ENCODE data around the gene DCAF8L2. TPM values are rescaled to one million over a fixed set of nuclear protein-coding genes. Genes with fewer than 3 reads are reported as not detected.
A peak's percentile ranks its signal among the peaks of the same experiment; 100 is the strongest.
"Not testable (repeated sequence)": the region's sequence is repeated elsewhere in the genome, so short reads cannot be mapped to it uniquely, and the experiment has no call there.

The DCAF8L2 gene
- total RNA-seq, 2 donors from 2014 or later = not detected

DNA sequence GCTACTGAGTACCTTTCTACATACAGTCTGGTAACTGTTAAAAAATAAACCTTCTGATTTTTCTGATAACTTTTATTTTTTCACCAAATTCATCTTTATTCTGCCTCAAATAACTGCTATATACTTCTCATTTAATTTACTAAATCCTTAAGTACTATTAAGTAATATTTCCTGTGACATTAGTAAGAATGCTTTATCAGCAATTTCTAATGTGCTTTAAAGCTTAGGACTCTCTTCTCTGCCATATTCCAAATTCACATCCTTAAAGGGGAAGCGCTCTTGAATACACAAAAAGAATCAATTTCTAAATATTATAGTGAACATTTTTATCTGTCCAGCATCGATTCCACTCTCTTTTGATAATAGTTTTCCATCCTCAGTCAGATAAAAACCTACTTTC is 81.1 kb downstream of the DCAF8L2 start:
- intact Hi-C loops (cut with DNase I) = no loop called here
- ATAC-seq (no peak), DNase-seq (no peak)

DNA sequence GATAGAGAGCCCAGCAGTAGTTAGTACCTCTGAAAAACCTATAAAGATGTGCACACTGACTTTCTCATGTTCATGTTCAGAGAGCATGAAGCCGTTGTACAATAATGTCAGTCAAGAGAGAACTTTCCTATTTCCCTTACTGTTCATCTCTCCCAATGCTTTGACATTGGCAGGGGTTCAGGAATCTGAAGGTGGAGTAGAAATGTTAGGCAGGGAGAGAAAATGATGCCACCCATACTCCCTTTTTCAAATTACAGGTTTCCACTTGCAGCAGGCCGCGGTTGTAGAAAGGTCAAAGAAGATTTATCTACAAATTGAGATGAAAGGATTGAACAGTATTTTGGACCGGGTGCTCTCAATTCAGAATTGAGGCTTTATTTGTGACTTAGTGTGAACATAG is 84.3 kb downstream of the DCAF8L2 start:
- intact Hi-C loops (cut with DNase I) = no loop called here
- DNase-seq (no peak), ATAC-seq (no peak)

DNA sequence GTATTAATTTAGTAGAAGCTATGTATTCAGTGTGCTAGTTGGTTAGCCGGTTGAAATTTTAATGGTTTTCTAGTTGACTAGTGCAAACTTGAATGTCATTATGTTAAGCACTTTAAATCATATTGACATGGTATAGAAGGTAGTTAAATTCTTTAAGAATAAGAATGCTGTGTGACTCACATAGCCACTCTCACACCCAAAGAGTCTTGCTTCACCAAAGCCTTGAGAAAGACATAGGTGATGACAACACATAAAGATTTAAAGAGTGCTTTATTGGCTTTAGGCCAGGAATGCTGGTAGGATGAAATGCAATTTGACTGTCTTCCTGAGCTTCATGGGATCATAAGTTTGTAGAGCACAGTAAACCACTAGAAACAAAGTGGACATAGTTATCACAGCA is 85.3 kb downstream of the DCAF8L2 start:
- intact Hi-C loops (cut with DNase I) = no loop called here
- no peak for DNase-seq
- ATAC-seq = no peak

DNA sequence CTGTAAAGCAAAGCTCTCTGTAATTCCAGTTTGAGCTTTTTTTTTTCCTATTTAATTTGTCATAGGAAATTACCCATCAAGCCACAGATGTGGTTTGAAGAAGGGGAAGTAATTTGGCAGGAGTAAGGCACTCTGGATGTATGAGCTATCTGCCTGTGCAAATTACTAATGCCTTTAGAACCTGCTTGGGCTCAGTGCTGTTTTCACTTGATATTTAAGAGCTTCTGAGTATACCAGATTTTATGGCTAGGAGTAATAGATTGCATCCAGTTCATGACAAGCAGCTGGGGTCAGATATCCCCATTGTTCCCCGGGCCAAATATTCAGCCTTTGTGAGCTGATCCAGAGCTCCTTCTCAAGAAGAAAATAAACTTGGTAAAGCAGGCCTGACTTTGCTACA is 89.1 kb downstream of the DCAF8L2 start:
- DNase-seq = no peak
- intact Hi-C loops (cut with DNase I) = no loop called here
- no peak for ATAC-seq

DNA sequence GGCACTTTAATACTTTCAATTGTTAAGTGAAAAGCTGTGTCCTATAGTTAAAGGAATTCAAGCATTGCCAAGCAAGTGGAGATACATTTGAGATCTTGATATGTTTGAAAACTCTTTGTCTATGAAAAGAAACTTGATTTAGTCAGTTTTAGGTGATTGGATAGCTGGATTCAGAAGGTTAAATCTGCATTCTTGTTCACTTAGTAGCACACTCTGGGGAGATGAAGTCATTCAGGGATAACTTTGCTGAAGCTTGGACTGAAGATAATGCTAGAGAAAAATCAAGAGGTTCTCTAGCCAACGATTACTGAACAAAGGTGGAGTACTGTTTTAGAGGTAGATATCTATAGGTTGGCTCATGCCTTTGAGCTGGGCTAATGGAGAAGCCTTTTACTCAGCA is 90.6 kb downstream of the DCAF8L2 start:
- ATAC-seq = peak in 1 of 2 donors; percentile 41
- intact Hi-C loops (cut with DNase I) = no loop called here
- DNase-seq = no peak

DNA sequence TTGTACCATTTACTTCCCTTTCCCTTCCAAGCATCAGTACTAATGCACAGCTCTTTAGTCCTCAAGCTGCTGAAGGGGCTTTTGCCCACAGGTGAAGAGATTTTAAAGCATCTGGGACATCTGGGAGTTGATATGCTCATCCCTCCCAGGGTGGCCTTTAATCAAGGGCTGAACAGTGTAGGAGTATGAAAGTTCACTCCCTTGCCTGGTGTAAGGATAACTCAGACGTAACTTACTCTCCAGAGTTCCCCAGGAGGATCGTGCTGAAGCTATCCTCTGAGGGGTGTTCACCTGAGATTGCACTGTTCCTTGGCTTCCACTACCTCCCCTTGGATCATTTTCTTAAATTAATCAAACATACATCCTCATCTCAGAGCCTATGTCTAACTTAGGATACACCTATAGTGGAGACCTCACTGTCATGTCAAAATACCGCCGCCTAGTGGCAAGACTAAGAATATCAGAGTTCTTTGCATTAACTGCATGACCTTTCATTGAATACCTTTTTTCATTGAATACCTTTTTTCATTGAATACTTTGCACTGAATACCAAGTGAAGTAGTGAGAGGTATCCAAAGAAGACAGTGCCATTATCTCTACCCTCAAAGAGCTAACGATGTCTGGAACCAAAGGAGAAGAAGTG is 93.5 kb downstream of the DCAF8L2 start:
- intact Hi-C loops (cut with DNase I); ATAC-seq; DNase-seq: not testable (repeated sequence)

DNA sequence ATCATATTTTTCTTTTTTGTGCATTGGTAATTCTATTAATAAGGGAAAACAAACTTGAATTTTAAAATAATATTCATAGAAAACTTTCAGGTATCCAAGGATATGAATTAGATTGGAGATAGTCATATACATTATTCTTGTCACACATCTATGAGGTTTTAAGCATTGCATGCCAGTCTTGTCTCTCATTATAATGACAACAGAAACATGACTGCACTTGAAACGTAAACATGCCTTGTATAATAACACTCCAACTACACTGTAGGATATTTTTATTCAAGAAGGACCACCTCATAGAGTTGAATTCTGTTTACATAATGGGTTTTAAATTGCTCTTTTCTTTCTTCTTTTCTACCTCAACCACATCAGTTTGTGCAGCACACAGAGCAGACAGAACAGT is 104.5 kb downstream of the DCAF8L2 start:
- intact Hi-C loops (cut with DNase I) = no loop called here
- no peak for ATAC-seq
- no peak for DNase-seq

DNA sequence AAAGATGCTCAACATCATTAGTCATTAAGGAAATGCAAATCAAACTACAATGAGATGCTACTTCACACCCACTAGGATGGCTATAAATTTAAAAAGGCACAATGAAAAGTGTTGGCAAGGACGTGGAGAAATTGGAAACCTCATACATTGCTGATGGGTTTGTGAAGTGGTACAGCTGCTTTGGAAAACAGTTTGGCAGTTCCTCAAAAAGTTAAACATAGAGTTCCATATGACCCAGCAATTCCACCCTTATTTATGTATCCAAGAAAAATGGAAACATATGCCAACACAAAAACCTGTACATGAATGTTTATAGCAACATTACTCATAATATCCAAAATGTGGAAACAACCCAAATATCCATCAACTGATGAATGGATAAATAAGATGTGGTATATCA is 116.4 kb downstream of the DCAF8L2 start:
- no peak for ATAC-seq
- DNase-seq = no peak
- intact Hi-C loops (cut with DNase I) = no loop called here

DNA sequence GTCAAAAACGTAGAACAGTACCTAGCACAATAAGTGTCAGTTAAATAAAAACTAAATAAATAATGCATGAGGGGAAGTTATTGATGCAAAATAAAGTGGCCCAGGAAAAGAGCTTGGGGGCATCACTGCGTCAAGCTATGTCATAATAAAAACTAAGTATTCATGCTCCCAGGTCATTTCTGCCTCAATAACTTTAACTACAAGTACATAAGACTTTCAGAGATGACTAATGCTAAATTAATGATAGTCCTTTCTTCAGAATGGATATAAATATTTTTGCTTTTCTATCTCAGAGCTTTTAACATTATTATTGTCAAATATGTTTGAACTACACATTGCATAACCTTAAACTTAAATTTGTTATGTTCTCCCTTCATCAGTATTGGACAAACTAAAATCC is 125.5 kb downstream of the DCAF8L2 start:
- no peak for DNase-seq

DNA sequence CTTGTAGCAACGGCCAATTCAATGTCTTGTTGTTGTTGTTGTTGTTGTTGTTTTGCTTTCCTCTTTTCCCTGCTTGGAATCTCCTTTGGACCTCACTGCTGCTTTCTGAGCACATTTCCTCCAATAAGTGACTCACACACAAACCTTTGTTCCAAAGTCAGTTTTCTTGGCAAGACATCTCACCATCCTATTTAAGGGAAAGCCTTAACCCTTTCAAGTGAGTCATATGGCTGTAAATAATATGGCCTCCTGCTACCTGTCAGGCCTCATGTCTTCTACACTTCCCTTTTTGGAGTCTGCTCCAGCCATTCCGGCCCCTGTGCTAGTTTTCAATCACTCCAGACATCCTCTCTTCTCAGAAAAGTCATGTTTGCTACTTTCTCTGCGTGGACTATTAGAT is 138.1 kb downstream of the DCAF8L2 start:
- DNase-seq (no peak), ATAC-seq (no peak)
- intact Hi-C loops (cut with DNase I) = no loop called here

More for the DNA sequence above, 125.5 kb downstream of the DCAF8L2 start:
- ATAC-seq = no peak
- intact Hi-C loops (cut with DNase I) = no loop called here

DNA sequence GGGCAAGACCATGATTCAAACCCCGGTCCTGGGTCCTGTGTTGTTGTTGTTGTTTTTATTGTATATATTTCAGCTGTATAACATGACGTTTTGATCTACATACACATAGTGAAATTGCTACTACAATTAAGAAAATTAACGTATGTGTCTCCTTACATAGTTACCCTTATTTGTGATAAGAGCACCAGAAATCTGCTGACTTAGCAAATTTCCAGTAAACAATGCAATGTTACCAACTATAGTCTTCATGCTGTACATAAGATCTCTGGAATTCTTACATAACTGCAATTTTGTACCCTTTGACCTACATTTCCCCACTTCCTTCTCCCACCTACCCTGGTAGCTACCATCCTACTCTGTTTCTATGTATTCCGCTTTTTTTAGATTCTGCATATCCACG is 141.8 kb downstream of the DCAF8L2 start:
- intact Hi-C loops (cut with DNase I) = no loop called here
- DNase-seq (no peak), ATAC-seq (no peak)

DNA sequence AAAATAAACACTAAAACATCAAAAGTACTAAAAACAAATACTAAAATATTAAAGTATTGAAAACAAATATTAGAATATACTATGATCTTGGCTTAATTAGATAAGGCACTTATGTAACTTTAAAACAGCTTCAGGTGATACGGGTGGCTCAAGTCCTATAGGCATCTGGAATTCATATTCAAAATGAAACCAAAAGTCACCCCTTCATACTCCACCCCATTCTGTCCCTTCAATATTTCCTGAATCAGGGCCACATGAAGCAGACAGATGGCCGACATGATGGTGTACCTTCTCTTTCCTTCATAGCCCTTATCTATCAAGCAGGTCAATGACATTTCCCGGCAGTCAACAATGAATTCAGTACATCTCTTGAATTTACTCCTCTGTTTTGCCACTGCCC is 145.8 kb downstream of the DCAF8L2 start:
- ATAC-seq (no peak), DNase-seq (no peak)
- intact Hi-C loops (cut with DNase I) = no loop called here

DNA sequence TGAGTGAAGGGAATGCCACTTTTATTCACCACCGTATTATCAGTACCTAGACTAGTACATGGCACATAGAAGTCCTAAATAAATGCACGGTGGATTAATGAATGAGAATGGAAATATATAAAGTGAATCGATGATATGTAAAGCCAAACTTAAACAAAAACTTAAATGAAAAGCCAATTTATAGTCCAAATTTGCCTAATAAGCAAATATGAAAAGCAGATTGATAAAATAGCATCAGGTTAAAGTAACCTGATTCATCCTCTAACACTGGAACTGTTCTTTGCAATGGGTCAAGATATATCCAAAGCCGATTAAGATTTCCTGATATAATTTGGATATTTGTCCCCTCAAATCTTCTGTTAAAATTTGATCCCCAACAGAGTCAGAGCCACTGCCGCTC is 150.8 kb downstream of the DCAF8L2 start:
- no peak for DNase-seq
- no peak for ATAC-seq
- intact Hi-C loops (cut with DNase I) = no loop called here

DNA sequence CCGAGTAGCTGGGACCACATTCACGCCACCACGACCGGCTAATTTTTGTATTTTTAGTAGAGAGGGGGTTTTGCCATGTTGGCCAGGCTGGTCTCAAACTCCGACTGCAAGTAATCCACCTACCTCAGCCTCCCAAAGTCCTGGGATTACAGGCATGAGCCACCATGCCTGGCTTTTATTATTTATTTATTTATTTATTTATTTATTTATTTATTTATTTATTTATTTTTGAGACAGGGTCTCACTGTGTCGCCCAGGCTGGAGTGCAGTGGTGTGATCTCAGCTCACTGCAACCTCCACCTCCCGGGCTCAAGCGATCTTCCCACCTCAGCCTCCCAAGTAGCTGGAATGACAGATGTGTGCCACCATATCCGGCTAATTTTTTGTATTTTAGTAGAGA is 153.4 kb downstream of the DCAF8L2 start:
- DNase-seq; intact Hi-C loops (cut with DNase I); ATAC-seq: not testable (repeated sequence)

DNA sequence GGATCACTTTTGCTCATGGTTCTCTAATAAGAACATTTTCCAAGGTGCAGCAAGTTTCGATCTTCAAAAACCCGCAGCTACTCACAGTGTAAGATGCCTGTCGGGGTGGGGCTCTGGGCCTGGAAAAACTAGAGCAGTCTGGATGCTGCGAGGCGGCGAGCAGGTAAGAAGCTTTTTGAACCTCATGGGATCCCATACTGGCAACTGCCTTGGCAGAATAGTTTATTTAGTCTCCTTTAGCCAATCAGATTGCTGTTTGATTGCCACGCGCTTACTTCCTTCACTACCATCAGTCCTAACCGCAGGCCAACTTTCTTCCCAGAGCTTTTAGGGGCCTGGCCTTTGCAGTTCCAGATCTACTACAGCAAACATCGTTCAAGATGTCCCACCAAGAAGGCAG is 156.4 kb downstream of the DCAF8L2 start:
- intact Hi-C loops (cut with DNase I) = no loop called here
- no peak for DNase-seq

DNA sequence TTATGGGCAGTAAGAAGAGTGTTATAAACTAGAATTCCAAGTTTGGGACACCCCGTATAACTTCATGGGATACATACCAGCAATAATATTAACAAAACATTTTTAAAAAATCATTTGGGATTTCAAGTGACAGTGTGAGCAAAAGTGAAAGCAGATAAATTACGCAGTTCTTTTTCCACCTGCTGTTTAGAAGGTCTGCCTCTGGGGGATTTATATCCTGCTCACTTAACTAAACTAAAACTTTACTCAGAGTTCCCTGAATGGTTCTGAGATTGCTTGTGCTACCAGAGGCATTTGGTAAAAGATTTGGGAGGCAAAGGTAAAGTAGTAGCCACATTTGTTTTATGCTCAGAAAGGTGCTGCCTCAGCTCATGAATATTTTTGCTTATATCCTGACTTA is 160.2 kb downstream of the DCAF8L2 start:
- intact Hi-C loops (cut with DNase I); DNase-seq; ATAC-seq: not testable (repeated sequence)

More for the DNA sequence above, 156.4 kb downstream of the DCAF8L2 start:
- ATAC-seq = no peak

DNA sequence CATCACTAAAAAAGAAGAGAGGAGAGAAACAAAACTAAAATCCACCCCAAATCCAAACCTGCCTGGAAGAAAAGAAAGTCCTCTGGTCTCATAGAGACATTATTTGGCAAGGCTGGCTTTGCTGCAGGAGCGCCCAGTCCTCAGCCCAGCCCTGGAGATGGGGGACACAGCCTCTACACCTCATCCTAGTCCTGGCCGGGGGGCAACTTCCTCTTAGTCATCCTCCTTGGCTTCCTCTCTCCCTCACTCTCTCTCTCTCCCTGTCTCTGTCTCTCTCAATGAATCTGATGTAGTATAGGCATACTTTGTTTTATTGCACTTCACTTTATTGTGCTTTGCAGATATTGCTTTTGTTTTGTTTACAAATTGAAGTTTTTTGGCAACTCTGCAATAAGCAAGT is 161.8 kb downstream of the DCAF8L2 start:
- intact Hi-C loops (cut with DNase I) = no loop called here

DNA sequence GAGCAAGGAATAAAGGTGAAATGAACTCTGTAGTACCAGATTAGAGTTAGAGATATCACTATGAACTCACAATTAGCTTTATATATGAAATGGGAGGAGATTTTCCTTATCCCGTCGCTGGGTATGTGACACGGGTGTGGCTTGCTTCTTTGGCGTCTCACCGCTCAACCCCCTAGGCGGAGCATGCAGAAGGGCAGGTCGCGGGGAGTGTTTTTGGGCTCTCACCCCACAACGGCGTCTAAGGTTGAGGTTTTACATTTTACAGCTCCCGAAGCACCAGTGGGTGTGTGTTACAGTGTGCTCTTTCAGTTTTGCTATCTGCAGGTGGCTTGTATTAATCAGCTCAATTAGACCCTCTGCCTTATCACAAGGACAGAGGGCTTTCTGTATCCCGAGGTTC is 175.6 kb downstream of the DCAF8L2 start:
- DNase-seq = no peak
- intact Hi-C loops (cut with DNase I) = no loop called here
- no peak for ATAC-seq

More for the DNA sequence above, 161.8 kb downstream of the DCAF8L2 start:
- DNase-seq (no peak), ATAC-seq (no peak)

DNA sequence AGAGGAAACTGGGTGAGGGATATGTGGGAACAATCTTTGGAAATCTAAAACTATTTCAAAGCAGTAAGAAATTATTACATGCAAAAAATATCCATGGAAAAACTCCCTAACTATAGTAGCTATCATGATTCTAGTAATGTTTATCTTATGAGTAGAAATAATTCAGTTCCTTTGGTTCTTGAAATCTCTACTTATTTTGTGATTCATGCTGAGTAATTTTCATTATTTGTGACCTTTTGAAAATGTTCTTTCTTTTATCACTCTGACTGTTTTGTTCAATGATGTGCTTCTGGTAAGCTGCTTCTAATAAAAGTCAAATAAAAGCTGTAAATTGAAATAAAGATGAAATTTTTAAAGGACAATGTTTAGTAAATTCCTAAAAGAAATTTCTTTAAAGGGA is 177.2 kb downstream of the DCAF8L2 start:
- ATAC-seq (no peak), DNase-seq (no peak)
- intact Hi-C loops (cut with DNase I) = no loop called here

DNA sequence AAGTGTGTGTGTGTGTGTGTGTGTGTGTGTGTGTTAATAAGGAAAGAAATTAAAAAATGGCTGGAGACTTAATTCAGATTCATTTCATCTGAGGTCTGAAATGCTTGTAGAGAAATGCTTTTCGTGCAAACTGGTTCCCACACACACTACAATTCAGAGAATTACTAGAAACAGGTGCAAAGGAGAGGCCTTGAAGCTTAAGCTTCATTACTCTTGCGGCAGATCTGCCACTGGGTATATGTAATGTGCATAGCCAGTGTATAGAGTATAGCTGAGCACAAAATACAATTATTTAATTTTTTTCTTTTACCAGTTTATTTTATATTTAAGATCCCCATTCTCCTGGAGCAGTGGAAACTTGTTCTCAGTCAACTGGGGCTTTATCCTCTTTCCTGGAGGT is 185.8 kb downstream of the DCAF8L2 start:
- no peak for ATAC-seq
- intact Hi-C loops (cut with DNase I) = no loop called here
- no peak for DNase-seq

DNA sequence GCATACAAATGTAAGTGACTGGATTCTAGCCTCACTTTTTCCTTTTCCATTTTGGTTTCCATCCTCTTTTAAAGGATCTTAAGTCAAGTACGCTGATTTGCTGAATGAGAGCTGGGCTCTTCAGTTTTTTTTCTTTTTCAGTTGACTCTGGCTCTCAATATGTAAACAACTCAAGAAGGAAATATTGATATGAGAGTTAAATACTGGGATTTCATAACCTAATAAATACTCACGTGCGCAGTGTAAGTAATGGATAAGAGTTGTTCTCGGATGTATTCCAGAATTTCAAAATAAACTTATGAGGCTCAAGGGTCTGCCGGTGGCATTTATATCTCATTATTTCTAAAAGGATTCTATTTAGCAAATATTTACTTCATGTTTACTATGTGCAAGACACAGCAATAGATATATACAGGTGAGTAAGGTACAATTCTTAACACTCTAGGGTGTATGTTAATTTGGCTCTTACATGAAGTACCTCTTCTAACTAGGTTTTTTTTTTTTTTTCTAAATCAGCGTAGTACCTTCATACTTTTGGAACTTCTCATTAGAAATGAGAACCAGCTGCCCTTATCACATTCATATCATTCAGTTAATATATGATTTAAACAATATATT is 206.6 kb downstream of the DCAF8L2 start:
- no peak for ATAC-seq
- intact Hi-C loops (cut with DNase I) = no loop called here
- DNase-seq = no peak

All from left cardiac atrium (tissue), 4 donors.